Mammary epithelial cell (primary cell): ENCODE measurements around the gene PLCG2.

ENCODE experiments used
- EZH2 ChIP-seq: IDR thresholded peaks from 2 replicates; pipeline ENCODE4 v1.6.1; 2012; ENCODE audit warnings: low read length, inconsistent platforms, borderline replicate concordance
- TF ChIP-seq, protein P1 (sequence below), 2 donors: IDR thresholded peaks in 1 of 2; conservative IDR thresholded peaks in 1 of 2; 2 replicates each; pipeline ENCODE4 v1.5.1; 2011 to 2012; ENCODE audit warnings: inconsistent platforms in 2 of 2, low read length in 2 of 2, mild to moderate bottlenecking in 2 of 2, control low read depth in 1 of 2, low read depth in 1 of 2; ENCODE audit not compliant: insufficient read depth in 1 of 2; ENCODE audit errors: extremely low read depth in 1 of 2

- TF ChIP-seq EZH2: no peak
- TF ChIP-seq, protein P1, sequence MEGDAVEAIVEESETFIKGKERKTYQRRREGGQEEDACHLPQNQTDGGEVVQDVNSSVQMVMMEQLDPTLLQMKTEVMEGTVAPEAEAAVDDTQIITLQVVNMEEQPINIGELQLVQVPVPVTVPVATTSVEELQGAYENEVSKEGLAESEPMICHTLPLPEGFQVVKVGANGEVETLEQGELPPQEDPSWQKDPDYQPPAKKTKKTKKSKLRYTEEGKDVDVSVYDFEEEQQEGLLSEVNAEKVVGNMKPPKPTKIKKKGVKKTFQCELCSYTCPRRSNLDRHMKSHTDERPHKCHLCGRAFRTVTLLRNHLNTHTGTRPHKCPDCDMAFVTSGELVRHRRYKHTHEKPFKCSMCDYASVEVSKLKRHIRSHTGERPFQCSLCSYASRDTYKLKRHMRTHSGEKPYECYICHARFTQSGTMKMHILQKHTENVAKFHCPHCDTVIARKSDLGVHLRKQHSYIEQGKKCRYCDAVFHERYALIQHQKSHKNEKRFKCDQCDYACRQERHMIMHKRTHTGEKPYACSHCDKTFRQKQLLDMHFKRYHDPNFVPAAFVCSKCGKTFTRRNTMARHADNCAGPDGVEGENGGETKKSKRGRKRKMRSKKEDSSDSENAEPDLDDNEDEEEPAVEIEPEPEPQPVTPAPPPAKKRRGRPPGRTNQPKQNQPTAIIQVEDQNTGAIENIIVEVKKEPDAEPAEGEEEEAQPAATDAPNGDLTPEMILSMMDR (conservative IDR thresholded peaks at IDR 0.05 in 1 of 2, IDR thresholded peaks at IDR 0.05 in 1 of 2; ENCODE audit: extremely low read depth in 1 of 2, insufficient read depth in 1 of 2, low read depth in 1 of 2, low read length in 2 of 2): no peak
These were observed 45.8 kb upstream of the PLCG2 start for GRCh38 chr16:81733295-81733694.
